Adrenal gland (tissue), 12 donors: Measurements from ENCODE around the gene NTF3. TPM values are rescaled to one million over a fixed set of nuclear protein-coding genes. Genes with fewer than 3 reads are reported as not detected.

Experiments used
- DNase-seq, 7 donors: peaks; one replicate each; pipeline ENCODE4 v3.0.0-alpha.2; 2019 to 2020
- H3K27ac ChIP-seq, 5 donors: fragments of 200-600 bp; sonication (generic) in 4 of 5; 1 replicate in 3 of 5; 2 replicates in 2 of 5; pipeline versions ENCODE4 v1.5.1 to v1.8.0; 2016 to 2020; ENCODE audit warnings: mild to moderate bottlenecking in 1 of 5
- H3K27me3 ChIP-seq: fragments of 200-600 bp; 2 replicates; pipeline ENCODE4 v1.8.0; 2021
- H3K36me3 ChIP-seq, 2 donors: fragments of 200-600 bp; replicated peaks in 1 of 2; 1 replicate in 1 of 2; 2 replicates in 1 of 2; pipeline versions ENCODE4 v1.5.1 to v1.8.0; 2018 to 2022
- H3K4me1 ChIP-seq, 2 donors: fragments of 200-600 bp; replicated peaks in 1 of 2; 1 replicate in 1 of 2; 2 replicates in 1 of 2; pipeline versions ENCODE4 v1.5.1 to v1.8.0; 2018 to 2021
- H3K4me3 ChIP-seq, 4 donors: fragments of 200-600 bp; sonication (generic) in 3 of 4; one replicate each; pipeline ENCODE4 v1.5.1; 2016 to 2018
- H3K9me3 ChIP-seq, 3 donors: fragments of 200-600 bp; sonication (generic) in 1 of 3; replicated peaks in 1 of 3; 1 replicate in 2 of 3; 2 replicates in 1 of 3; pipeline versions ENCODE4 v1.5.1 to v1.8.0; 2016 to 2021
- CTCF ChIP-seq, 6 experiments: fragments of 450-650 bp in 4 of 6; fragments of 200-600 bp in 2 of 6; sonication (generic) in 1 of 6; IDR thresholded peaks; 1 replicate in 5 of 6; 2 replicates in 1 of 6; pipeline versions ENCODE4 v1.5.1 to v1.8.0; 2016 to 2021; ENCODE audit warnings: antibody characterized with exemption in 6 of 6, mild to moderate bottlenecking in 2 of 6, moderate library complexity in 1 of 6
- POLR2A ChIP-seq, 2 donors: fragments of 450-650 bp; IDR thresholded peaks; one replicate each; pipeline ENCODE4 v1.6.1; 2017; ENCODE audit warnings: antibody characterized with exemption in 2 of 2, mild to moderate bottlenecking in 2 of 2, moderate library complexity in 1 of 2
- WGBS, 4 donors: extraction: QIAGEN DNeasy Blood & Tissue Kit in 2 of 4; methylation state at CpG; one replicate each; pipeline versions ENCODE4 v1.1.5 to v1.1.7; 2013 to 2017; 5-methylcytosine and 5-hydroxymethylcytosine counted together
- intact Hi-C, 2 donors: fragments of 100-400 bp; cut with DNase I; formaldehyde crosslinking; loops; one replicate each; pipeline versions ENCODE4 v1.14.1 to v1.15.0; 2022 to 2023
- polyA plus RNA-seq, 3 donors: library from polyadenylated mRNA; stranded (reverse); fragments of 200-250 nt in 2 of 3; fragments of 350-450 nt in 1 of 3; fragmentation: Illumina TruSeq in 1 of 3; extraction: RNeasy Lipid Tissue Mini Kit (QIAGEN cat#74804) in 1 of 3; gene quantifications; one replicate each; pipeline ENCODE4 v1.2.3, GENCODE V29; 2013 to 2014
- total RNA-seq, 9 donors: library from RNA; depleted of rRNA in 4 of 9; stranded (reverse); fragments of >200 nt in 4 of 9; fragments of 120-200 nt in 1 of 9; fragmentation: NEBNext Ultra II Directional in 1 of 9; extraction: Animal tissue kit (Norgen Biotek cat#: 25700) in 1 of 9; gene quantifications; one replicate each; pipeline versions ENCODE4 v1.1.0 to v1.2.4, GENCODE V29; 2013 to 2023
- donor health status: healthy with polysubstance abuse.
- donor health status: Bipolar disorder and iron deficiency.
- donor health status: DM: yes; HTN: yes; CAD: no.
- donor health status: DM: no; HTN: no; CAD: no.
- donor health status: DM: no; HTN: no; CAD: no.
- donor health status: DM: yes; HTN: yes; CAD: no.

The NTF3 gene
- total and polyA plus RNA-seq, 12 donors = 0.28 to 2.9 (median 0.73) TPM; not detected in 2

GRCh38 chr12:5494343-5494742 is 62.4 kb downstream of the NTF3 start:
- Histone ChIP-seq H3K4me3 (no peak overlapping the region), H3K27ac (no peak overlapping the region), H3K36me3 (no peaks in the 10 kb centered on the region), H3K27me3 (no peaks in the 10 kb centered on the region), H3K4me1 (no peaks in the 10 kb centered on the region), H3K9me3 (no peaks in the 10 kb centered on the region)
- DNase-seq = no peak
- TF ChIP-seq POLR2A (IDR thresholded peaks at IDR 0.05) = no peak
- TF ChIP-seq CTCF (IDR thresholded peaks at IDR 0.05) = no peak
- 90 to 95% (median 93%) methylated on average over 25 to 28 of the region's 28 CpGs for WGBS, 4 donors
- intact Hi-C loops = no loop called here

GRCh38 chr12:5497329-5498053 is 65.6 kb downstream of the NTF3 start:
- Histone ChIP-seq H3K27ac (no peak overlapping the region), H3K36me3 (no peaks in the 10 kb centered on the region), H3K27me3 (no peaks in the 10 kb centered on the region), H3K4me1 (no peaks in the 10 kb centered on the region), H3K4me3 (no peak overlapping the region), H3K9me3 (no peaks in the 10 kb centered on the region)
- WGBS, 4 donors = 52 to 78% (median 69%) methylated on average over 5 of the region's 5 CpGs
- DNase-seq = no peak
- no peak for TF ChIP-seq CTCF (IDR thresholded peaks at IDR 0.05)
- no peak for TF ChIP-seq POLR2A (IDR thresholded peaks at IDR 0.05)
- intact Hi-C loops = no loop called here

- TF ChIP-seq POLR2A (IDR thresholded peaks at IDR 0.05) = no peak
- TF ChIP-seq CTCF (IDR thresholded peaks at IDR 0.05) = no peak
- no peak for DNase-seq
- WGBS, 4 donors = 75 to 83% (median 78%) methylated on average over 3 of the region's 3 CpGs
- no peaks in the 10 kb centered on the region for H3K27me3 ChIP-seq
- no peaks in the 10 kb centered on the region for H3K36me3 ChIP-seq
- no peaks in the 10 kb centered on the region for H3K9me3 ChIP-seq
- no peak overlapping the region for H3K4me3 ChIP-seq
- no peak overlapping the region for H3K27ac ChIP-seq
- H3K4me1 ChIP-seq = no peaks in the 10 kb centered on the region
- intact Hi-C loops = no loop called here
Measured at GRCh38 chr12:5498076-5498475, 66.2 kb downstream of the NTF3 start.

DNA sequence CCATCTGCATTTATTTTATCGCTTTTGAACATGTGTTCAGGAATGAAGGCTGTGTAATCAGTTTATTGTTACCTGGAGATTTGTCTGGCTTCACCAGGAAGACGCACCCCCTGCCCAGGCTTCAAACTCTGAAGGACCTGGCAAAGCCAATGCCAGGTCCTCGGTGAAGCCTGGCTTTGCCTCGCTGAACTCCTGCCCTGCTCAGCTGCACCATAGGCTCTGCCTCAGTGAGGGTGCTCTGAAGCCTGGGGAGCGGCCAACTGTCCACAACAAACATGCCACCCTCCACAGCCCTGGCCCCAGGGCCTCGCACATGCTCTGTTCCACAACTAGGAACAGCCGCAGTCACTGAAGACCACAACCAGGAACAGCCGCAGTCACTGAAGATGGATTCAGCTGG is 66.9 kb downstream of the NTF3 start:
- Histone ChIP-seq H3K9me3 (no peaks in the 10 kb centered on the region), H3K27me3 (no peaks in the 10 kb centered on the region), H3K4me3 (no peak overlapping the region), H3K27ac (no peak overlapping the region), H3K4me1 (no peaks in the 10 kb centered on the region), H3K36me3 (no peaks in the 10 kb centered on the region)
- intact Hi-C loops = no loop called here
- no peak for TF ChIP-seq POLR2A (IDR thresholded peaks at IDR 0.05)
- no peak for TF ChIP-seq CTCF (IDR thresholded peaks at IDR 0.05)
- DNase-seq = no peak
- 66 to 88% (median 86%) methylated on average over 5 to 8 of the region's 8 CpGs for WGBS, 4 donors
